HG03520 (cell line): ENCODE results near the gene ABCG5.
A peak's percentile ranks its signal among the peaks of the same experiment; 100 is the strongest.

Experiments used
- ATAC-seq: cut with Tn5 transposase; IDR thresholded peaks from one replicate; pipeline ENCODE4 v1.9.1; 2021; ENCODE audit warnings: mild to moderate bottlenecking, moderate library complexity; ENCODE audit not compliant: unreplicated experiment

The ABCG5 gene

DNA sequence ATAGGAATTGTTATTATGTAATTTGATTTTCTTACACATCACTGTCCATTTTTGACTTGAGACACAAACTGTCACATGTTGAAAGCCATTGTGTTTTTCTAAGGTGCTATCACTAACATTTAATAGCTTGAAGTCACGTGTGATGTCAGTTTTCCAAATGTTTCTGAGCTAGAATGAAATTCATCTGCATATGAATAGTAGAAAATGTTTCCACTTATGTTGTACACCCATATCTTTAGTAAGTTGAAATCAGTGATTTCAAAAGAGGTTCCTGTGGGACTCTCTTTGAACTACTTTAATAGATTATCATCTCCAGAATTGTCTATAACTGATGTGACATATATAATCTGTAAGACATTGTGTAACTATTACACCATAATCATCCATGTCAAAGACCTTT is 27.8 kb downstream of the ABCG5 start:
- no peak for ATAC-seq

DNA sequence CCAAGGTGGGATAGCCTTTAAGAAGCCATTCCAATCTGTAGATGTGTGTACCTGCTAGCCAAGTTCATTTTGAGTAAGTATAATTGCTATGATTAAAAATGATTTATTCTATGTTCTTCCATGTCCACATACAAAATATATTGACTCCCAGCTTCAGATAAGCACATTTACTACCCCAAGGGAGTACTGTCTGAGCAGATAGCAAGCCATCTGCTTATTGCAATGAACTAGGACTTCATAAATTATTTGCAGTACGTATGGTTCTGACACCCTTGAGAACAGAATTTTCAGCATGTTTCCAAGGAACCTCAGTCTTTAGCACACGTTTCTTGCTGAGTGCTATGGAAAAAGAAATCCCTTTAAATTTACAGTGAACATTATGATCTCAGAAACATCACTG is 28.2 kb downstream of the ABCG5 start:
- no peak for ATAC-seq

DNA sequence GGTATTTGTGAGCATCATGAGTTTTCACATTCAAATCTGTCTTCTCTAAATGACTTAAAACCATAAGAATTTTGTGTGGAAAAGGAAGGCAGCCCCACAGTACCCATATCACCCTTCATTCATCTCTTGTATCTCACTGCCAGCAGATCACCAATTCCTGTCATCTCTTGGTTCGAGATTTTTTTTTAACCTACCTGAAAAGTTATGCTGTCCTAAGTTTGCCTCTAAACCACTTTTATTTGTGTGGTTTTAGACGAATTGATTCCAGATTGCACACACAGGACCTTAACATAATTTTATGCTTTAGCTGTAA is 32.0 kb downstream of the ABCG5 start:
- no peak for ATAC-seq

GRCh38 chr2:43803113-43803512 is 35.5 kb downstream of the ABCG5 start:
- no peak for ATAC-seq

DNA sequence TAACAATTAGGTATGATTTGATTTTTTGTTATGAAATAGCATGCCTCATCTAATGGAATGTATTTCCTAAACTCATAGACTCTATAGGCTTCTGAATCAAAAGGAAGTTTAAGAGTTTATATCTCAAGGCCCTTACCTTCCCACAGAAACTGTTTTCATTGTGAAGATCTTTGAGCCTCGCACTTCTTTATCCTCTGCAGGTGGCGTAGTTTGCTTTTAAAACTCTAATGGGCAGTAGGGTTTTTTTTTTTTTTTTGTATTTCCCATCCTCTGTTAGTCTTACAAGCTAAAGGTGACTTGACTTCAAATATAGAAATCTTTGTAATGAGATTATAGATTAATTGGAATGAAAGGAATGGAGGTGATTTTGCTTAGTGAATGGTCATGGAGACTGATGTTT is 36.5 kb downstream of the ABCG5 start:
- ATAC-seq: no peak

GRCh38 chr2:43800894-43801293 is 37.7 kb downstream of the ABCG5 start:
- ATAC-seq: no peak

- no peak for ATAC-seq
Observed at GRCh38 chr2:43798300-43798699, 40.3 kb downstream of the ABCG5 start.

DNA sequence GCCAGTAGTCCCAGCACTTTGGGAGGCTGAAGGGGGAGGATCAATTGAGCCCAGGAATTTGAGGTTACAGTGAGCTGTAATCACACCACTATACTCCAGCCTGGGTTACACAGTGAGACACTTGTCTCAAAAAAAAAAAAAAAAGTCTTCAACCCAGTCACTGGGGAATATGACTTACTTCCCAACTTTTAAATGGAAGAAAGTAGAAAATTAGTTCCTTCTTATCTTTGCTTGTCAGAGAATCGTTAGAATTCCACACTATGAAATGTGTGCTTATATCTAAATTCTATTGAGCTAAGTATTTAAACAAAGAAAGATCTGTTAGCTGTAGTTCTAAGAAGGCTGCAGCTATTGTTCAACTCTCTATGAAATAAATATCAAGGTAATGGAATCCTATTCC is 42.4 kb downstream of the ABCG5 start:
- no peak for ATAC-seq

DNA sequence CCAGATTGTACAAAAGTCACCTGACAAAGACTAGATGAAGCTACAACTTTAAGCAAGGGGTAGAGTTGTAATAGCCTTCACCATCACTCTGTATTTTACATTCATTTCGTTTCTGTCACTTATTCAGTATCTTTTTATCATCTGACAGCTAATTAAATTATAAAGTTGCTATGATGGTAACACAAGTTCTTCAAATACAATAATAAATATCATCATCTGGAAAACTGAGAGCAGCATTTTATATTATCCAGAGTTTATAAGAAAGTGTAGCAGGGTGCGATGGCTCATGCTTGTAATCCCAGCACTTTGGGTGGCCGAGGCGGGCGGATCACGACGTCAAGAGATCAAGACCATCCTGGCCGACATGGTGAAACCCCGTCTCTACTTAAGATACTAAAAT is 43.7 kb downstream of the ABCG5 start:
- no peak for ATAC-seq

GRCh38 chr2:43792653-43793052 is 46.0 kb downstream of the ABCG5 start:
- ATAC-seq: no peak

DNA sequence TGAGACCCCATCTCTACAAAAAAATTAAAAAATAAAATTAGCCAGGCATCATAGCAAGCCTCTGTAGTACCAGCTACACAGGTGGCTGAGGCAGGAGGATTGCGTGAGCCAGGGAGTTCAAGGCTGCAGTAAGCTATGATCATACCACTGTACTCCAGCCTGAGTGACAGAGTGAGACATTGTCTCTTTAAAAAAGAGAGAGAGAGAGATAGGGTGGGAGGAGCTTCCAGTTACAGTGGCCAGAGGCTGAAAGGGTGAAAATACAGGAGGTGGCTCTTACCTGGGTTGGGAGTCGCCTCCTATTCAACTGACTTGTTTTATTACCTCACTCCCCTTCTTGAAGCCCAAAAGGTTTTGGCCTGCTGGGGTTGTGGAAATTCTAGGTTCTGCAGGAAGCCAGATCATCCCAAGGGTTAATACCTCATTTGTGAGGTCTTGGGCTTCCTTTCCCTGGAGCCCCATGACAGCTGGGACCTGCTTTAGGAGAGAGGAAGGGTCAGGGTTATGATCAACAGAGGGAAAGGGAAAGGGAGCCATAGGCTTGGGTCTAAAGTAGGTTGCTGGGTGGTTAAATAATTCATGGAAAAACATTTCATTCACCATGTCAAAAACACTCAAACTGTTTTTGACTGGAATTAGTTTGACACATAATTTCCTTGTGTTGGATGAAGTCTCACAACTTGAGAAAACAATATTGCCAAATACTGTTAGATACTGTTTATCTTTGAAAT is 47.4 kb downstream of the ABCG5 start:
- ATAC-seq: no peak

DNA sequence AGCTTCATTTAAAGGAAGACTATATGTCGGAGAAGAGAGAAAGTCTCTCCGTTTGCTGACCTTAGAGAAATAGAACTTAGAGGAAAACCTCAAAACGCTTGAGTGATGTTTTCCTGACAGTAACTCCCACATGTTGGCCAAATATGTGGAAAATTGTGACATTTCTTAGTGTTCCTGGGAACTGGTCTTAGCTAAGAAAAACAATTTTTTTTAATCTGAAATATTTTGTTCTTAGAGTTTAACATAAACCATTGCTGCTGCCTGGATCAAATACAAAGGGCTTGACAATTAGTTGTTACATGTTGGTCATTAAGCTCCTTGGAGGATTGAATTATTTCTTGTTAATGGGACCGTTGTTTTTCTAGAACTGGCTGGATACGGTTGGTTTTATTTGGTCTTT is 48.5 kb downstream of the ABCG5 start:
- no peak for ATAC-seq

DNA sequence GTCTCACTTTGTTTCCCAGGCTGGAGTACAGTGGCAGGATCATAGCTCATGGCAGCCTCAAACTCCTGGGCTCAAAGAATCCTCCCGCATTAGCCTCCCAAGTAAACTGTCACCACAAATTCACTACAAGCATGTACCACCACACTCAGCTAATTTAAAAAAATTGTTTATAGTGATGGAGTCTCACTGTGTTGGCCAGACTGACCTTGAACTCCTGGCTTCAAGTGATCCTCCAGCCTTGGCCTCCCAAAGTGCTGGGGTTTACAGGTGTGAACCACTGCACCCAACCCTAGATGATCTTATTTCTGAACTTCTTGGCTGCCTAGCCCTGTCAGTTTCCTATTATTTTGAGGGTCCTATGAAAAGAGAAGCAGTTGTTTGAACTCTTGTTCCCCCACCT is 50.0 kb downstream of the ABCG5 start:
- no peak for ATAC-seq

- ATAC-seq: no peak
Observed at GRCh38 chr2:43787895-43788294, 50.7 kb downstream of the ABCG5 start.

DNA sequence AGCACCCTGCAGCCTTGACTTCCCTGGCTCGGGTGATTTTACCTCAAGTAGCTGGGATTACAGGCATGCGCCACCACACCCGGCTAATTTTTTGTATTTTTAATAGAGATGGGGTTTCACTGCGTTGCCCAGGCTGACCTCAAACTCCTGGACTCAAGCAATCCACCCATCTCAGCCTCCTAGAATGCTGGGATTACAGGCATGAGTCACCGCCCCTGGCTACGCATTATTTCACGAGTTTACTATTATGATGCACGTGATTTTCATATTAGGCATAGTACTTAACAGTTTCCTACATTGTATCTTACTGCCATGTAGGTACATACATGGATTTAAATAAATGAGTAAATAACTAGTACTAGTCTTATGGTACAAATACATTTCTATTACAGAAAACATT is 60.4 kb downstream of the ABCG5 start:
- ATAC-seq: no peak

DNA sequence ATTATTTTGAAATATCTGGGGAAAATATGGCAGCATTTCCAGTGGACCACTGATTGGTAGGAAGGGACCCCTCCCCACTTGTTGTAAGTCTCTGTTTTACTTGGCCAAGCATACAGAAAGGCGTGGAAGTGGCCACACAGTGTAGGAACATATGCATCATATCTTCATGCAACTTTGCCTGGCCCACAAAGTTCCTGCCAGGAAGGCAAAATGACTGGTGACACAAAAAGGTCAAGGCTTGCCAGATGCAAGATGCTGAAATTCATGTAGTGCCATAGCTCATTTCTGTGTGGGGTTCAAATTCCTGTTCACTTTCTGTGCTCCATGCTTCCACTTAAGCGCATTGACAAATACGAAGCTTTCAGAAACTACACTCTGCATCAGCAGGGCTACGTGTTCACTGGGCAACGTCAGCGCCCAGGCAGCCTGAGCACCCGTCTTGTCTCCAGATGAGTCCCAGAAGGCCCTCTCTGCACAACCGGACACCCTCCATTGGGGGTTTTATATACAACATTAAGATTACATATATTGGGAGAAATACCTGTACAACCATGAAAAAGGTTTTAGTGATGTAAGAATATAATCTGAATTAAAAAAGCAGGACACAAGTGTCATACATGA is 61.2 kb downstream of the ABCG5 start:
- no peak for ATAC-seq

DNA sequence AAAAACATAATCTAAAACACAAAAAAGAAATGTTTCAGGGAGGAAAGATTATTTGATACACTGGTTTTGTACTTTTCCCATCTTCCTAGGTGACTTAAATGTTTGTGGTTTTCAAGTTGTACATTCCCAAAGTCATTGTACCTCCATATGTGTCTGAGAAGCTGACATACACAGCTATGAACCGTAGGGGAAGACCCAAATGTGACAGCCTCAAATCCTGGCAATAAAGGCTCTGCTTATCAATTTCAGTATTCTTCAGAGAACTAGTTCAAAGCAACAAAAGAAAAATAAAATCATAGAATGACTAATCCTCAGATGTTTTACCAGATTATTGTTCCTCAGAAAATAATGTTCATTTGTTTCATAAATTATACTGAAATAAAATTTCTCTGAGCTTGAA is 62.3 kb downstream of the ABCG5 start:
- ATAC-seq: no peak

- ATAC-seq: no peak
Observed at GRCh38 chr2:43774617-43775016, 64.0 kb downstream of the ABCG5 start.

DNA sequence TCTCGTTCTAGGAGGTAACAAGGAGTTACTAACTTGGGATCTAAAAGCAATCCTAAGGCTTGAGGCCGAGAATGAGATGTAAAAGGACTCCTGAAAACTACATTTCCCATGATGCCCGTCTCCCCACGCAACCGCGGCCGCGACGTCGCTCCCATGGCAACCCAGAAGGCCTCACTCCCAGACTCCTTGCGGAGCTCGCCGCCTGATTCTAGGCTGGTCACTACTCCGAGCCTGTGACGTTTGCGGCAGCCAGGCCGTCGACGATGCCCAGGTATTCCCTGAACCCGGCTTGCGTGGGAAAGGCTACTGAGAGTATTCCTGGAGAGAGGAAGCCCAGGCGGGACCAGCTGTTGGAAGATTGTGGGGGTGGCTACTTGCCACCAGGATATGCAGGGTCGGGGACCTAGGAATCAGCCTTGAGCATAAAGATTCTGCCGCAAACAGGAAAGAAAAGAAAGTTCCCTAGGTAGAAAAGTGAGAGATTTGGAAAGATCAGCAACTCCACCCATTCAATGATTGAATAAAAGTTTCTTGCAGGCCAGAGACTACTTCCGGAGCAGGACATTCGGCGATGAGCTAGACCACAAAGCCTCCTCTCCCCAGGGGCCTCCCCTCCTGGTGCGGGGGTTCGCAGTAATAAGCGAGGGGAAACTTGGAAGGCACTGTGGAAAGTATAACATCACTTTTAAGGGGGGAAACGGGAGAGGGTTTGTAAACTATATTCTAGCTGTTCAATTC is 64.6 kb downstream of the ABCG5 start, which contains the start of gene DYNC2LI1:
DYNC2LI1 (plus strand) TSS at position 164 of the 738 bp plus-strand sequence; CDS start at position 264, 100 bp downstream.
- ATAC-seq: peak; percentile 99

DNA sequence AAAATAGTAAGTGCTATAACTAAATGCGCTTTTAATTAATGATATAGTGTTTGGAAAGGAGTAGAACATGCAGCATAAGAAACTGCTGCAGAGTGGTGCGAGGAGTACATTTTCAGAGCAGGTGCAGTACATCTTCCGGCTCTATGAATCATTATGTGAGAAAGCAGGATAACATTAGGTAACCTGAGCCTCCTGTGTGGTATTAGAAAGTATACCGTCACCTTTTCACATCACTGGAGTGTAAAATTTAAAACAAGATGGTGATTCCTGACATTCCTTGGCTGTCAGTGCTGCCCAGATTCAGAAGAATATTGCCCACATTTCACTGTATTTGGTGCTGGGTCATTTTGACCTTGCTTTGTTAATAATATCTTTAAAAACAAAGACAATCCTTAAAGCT is 72.6 kb downstream of the ABCG5 start:
- ATAC-seq: no peak

- ATAC-seq: no peak
Observed at GRCh38 chr2:43764086-43764705, 74.4 kb downstream of the ABCG5 start.

GRCh38 chr2:43763091-43763490 is 75.5 kb downstream of the ABCG5 start:
- no peak for ATAC-seq
